Prostate gland (tissue), 2 donors: ENCODE results near the gene SH2D6. TPM values are rescaled to one million over a fixed set of nuclear protein-coding genes. Genes with fewer than 3 reads are reported as not detected.

ENCODE experiments used
- DNase-seq: peaks from one replicate; pipeline ENCODE4 v3.0.0-alpha.2; 2019; ENCODE audit warnings: low spot score
- H3K27ac ChIP-seq, 2 donors: fragments of 200-600 bp; sonication (generic); 2 replicates each; pipeline ENCODE4 v1.5.1; 2017 to 2019
- H3K27me3 ChIP-seq: fragments of 200-600 bp; sonication (generic); replicated peaks from 2 replicates; pipeline ENCODE4 v1.5.1; 2019; ENCODE audit not compliant: insufficient read depth
- H3K36me3 ChIP-seq, 2 donors: fragments of 200-600 bp; sonication (generic); 1 replicate in 1 of 2; 2 replicates in 1 of 2; pipeline versions ENCODE4 v1.5.1 to v1.8.1; 2017 to 2019
- H3K4me1 ChIP-seq: fragments of 200-600 bp; sonication (generic); replicated peaks from 2 replicates; pipeline ENCODE4 v1.5.1; 2019
- H3K4me3 ChIP-seq, 2 donors: fragments of 200-600 bp; sonication (generic); 2 replicates each; pipeline ENCODE4 v1.5.1; 2017 to 2019
- H3K9me3 ChIP-seq: fragments of 200-600 bp; sonication (generic); 2 replicates; pipeline ENCODE4 v1.5.1; 2017
- CTCF ChIP-seq, 4 experiments: fragments of 200-600 bp in 2 of 4; fragments of 450-650 bp in 2 of 4; sonication (generic) in 2 of 4; IDR thresholded peaks; 1 replicate in 3 of 4; 2 replicates in 1 of 4; pipeline ENCODE4 v1.5.1; 2016 to 2019; ENCODE audit warnings: antibody characterized with exemption in 4 of 4, mild to moderate bottlenecking in 2 of 4, moderate library complexity in 2 of 4
- POLR2A ChIP-seq: fragments of 450-650 bp; IDR thresholded peaks from one replicate; pipeline ENCODE4 v1.6.1; 2016; ENCODE audit warnings: antibody characterized with exemption, mild to moderate bottlenecking
- POLR2AphosphoS5 ChIP-seq: sonication (generic); formaldehyde crosslinking; IDR thresholded peaks from one replicate; pipeline ENCODE4 v1.6.1; 2017; ENCODE audit warnings: antibody characterized with exemption
- WGBS: methylation state at CpG from one replicate; pipeline ENCODE4 v1.1.5; 2018; 5-methylcytosine and 5-hydroxymethylcytosine counted together
- intact Hi-C: fragments of 100-400 bp; cut with DNase I; formaldehyde crosslinking; loops from one replicate; pipeline ENCODE4 v1.14.2; 2022
- total RNA-seq, 2 donors: library from RNA; depleted of rRNA; stranded (reverse); fragments of >200 nt; gene quantifications; one replicate each; pipeline ENCODE4 v1.1.0, GENCODE V29; 2016

SH2D6 gene
- total RNA-seq, 2 donors from 2014 or later = 0.23 to 1.8 TPM

- Histone ChIP-seq H3K36me3 (no peaks in the 10 kb centered on the region), H3K9me3 (no peaks in the 10 kb centered on the region), H3K4me1 (peaks cover 3% of the 10 kb centered on the region), H3K27me3 (no peaks in the 10 kb centered on the region), H3K27ac (no peak overlapping the region), H3K4me3 (no peak overlapping the region)
- no peak for TF ChIP-seq POLR2A
- TF ChIP-seq CTCF (IDR thresholded peaks at IDR 0.05) = no peak
- TF ChIP-seq POLR2AphosphoS5 = no peak
- WGBS = 90% methylated on average over 6 of the region's 6 CpGs
- intact Hi-C loops = no loop called here
- DNase-seq = no peak
These were observed 26.2 kb downstream of the SH2D6 start for GRCh38 chr2:85444629-85445172.

- no peaks in the 10 kb centered on the region for H3K36me3 ChIP-seq
- WGBS = 87% methylated on average over 5 of the region's 5 CpGs
- DNase-seq = no peak
- no peaks in the 10 kb centered on the region for H3K27me3 ChIP-seq
- H3K4me1 ChIP-seq = peaks cover 3% of the 10 kb centered on the region
- no peaks in the 10 kb centered on the region for H3K9me3 ChIP-seq
- intact Hi-C loops = no loop called here
- no peak for TF ChIP-seq POLR2A
- TF ChIP-seq CTCF (IDR thresholded peaks at IDR 0.05) = no peak
- no peak for TF ChIP-seq POLR2AphosphoS5
- H3K4me3 ChIP-seq = no peak overlapping the region
- peak overlapping the region in 1 of 2 donors; percentile 34 for H3K27ac ChIP-seq
These were observed 27.1 kb downstream of the SH2D6 start for GRCh38 chr2:85445316-85446295.

- intact Hi-C loops = no loop called here
- no peaks in the 10 kb centered on the region for H3K27me3 ChIP-seq
- TF ChIP-seq POLR2A (no peak), CTCF (IDR thresholded peaks at IDR 0.05) (no peak), POLR2AphosphoS5 (no peak)
- H3K36me3 ChIP-seq = no peaks in the 10 kb centered on the region
- DNase-seq = no peak
- H3K9me3 ChIP-seq = no peaks in the 10 kb centered on the region
- H3K27ac ChIP-seq = peak overlapping the region in 1 of 2 donors; percentile 34
- H3K4me1 ChIP-seq = peaks cover 3% of the 10 kb centered on the region
- no peak overlapping the region for H3K4me3 ChIP-seq
- WGBS = 77% methylated on average over 14 of the region's 14 CpGs
These were observed 28.0 kb downstream of the SH2D6 start for GRCh38 chr2:85446296-85447221.

- Histone ChIP-seq H3K4me1 (peaks cover 3% of the 10 kb centered on the region), H3K27me3 (no peaks in the 10 kb centered on the region), H3K9me3 (no peaks in the 10 kb centered on the region), H3K27ac (no peak overlapping the region), H3K4me3 (no peak overlapping the region), H3K36me3 (no peaks in the 10 kb centered on the region)
- TF ChIP-seq CTCF (IDR thresholded peaks at IDR 0.05) (no peak), POLR2A (no peak), POLR2AphosphoS5 (no peak)
- DNase-seq = no peak
- intact Hi-C loops = no loop called here
- WGBS = 82% methylated on average over 8 of the region's 8 CpGs
These were observed 28.7 kb downstream of the SH2D6 start for GRCh38 chr2:85447222-85447585.
